Fibroblast of skin of right quadriceps (primary cell): ENCODE data around the gene CUX1.

ENCODE experiments used
- DNase-seq: peaks from one replicate; pipeline ENCODE4 v3.0.0-alpha.2; 2013

The CUX1 gene

DNA sequence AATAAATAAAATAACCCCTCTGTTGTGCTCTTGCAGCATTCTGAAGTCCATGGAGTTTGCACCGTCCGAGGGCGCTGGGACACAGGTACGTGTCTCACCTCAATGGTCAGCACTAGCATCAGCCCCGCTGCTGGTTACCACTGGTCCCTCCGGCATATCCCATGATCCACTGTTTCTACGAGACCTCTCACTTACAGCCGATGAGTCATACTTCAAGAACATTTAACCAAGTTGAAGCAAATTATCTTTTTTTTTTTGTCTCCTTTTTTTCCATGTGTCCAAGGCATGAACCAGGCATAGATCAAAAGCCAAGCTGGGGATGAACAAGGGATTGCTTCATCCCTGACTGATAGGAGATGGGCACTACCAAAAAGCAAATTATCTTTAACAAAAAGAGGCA, 376.4 kb downstream of the CUX1 start:
- DNase-seq: peak; percentile 14

DNA sequence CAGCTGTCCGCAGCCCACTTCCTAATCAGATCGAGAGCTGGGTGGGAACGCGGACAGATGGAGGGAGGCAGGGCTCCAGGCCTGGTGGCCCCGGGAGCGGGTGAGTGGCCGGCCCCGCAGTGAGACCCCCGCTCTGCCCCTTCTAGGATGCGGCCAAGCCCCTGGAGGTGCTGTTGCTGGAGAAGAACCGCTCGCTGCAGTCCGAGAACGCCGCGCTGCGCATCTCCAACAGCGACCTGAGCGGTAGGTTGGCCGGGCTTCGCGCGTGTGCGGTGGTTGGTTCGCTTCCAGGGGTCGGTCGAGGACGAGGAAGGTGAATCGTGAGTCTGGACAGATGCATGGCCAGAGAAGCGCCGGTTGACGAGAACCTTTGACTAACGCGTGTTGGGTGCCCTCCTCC, 377.9 kb downstream of the CUX1 start:
- DNase-seq: no peak

DNA sequence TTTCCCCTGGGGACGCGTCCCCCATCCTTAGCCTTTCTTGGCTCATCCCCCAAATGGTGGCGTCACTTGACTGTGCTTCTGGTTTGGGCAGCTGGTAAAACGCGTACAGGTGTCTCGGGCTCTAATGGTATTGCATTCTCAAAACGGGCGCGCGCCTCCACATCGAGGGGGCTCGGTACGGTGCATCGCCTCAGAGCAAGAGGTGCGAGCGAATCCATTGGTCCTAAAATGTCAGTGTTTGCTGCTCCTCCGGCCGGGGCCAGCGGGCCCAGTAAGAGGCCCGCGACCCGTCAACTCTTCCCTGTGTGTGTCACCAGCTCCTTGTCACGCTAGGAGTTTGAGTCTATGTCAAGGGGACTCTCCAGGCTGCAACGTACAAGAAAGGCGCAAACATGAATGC, 378.6 kb downstream of the CUX1 start:
- no peak for DNase-seq

DNA sequence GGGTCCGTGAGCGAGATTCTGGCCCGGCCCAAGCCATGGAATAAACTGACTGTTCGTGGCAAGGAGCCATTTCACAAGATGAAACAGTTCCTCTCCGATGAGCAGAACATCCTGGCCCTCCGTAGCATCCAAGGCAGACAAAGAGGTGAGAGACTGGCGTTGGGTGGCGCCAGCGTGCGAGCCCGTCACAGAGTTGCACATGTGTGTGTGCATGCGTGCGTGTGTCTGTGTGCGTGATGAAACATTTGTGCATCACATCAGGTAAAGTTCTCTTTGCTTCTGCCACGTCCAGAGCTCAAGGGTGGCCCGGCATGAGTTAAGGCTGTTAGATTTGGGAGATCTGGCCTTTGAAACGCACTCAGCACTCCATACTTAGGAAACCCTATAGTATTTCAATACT, 379.7 kb downstream of the CUX1 start:
- DNase-seq: no peak

- no peak for DNase-seq
Observed at GRCh38 chr7:102197599-102197998, 380.2 kb downstream of the CUX1 start.

- DNase-seq: no peak
Observed at GRCh38 chr7:102198417-102198956, 381.1 kb downstream of the CUX1 start.

DNA sequence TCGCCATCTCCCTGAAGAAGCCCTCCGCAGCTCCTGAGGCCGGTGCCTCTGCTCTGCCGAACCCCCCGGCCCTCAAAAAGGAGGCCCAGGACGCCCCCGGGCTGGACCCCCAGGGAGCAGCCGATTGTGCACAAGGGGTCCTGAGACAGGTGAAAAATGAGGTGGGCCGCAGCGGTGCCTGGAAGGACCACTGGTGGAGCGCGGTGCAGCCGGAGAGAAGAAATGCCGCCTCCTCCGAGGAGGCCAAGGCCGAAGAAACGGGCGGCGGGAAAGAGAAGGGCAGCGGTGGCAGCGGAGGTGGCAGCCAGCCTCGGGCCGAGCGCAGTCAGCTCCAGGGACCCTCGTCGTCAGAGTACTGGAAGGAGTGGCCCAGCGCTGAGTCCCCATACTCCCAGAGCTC, 384.1 kb downstream of the CUX1 start:
- no peak for DNase-seq

DNA sequence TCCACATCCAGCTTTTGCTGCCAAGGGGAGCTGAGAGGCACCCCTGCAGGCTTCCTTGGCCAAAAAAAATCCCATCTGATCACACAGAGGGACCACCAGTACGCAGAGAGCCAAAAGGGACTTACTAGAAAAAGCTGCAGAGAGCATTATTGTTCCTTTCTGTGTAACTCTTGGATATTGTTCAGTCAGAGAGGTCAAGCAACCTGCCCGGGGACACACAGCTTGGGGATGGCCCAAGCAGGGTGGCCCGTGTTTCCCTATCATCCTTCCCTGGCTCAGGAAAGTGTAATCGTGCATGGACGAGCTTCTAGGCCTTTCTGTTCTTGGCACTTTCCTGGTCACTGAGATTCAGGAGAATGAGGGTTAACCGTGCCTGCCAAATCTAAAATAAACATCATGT, 385.1 kb downstream of the CUX1 start:
- DNase-seq: no peak

DNA sequence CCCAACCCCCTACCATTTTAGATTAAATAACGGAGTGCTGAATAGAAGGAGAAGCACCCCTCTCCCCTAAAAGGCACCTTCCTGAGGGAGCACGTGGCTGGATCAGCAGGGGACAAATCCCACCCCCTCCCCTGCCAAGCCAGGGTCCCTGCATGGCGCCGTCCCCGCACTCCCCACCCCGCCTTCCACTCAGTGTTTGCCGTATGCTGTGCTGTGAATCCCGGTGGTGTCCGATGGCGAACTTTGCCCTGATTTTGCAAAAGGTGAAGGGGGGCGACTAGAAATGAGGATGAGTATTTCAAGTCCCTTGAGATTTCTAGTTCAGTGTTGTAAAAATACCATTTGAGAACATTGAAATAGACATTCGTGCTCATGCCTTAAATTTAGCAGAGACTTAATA, 385.8 kb downstream of the CUX1 start:
- no peak for DNase-seq

- DNase-seq: no peak
Observed at GRCh38 chr7:102204212-102204611, 386.8 kb downstream of the CUX1 start.

GRCh38 chr7:102205915-102206314, 388.5 kb downstream of the CUX1 start:
- DNase-seq: no peak

DNA sequence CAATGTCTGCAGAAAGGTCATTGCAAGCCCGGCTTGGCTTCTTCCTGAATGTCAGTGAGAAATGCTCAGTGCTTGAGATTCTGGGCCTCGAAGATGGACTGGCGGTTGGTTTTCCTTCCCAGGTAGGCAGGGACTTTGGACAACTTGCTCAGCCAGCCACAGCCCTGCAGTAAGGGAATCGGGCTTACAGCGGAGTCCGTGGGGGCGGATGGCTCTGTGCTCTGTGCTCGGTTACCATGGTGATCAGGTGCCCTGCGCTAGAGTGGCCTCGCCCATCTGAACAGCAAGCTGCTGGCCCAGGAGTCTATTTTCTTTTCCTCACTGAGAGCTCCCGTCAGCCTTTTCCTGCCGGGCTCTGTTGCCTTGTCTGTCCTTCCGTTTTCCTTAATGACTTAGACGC, 391.4 kb downstream of the CUX1 start:
- DNase-seq: no peak

DNA sequence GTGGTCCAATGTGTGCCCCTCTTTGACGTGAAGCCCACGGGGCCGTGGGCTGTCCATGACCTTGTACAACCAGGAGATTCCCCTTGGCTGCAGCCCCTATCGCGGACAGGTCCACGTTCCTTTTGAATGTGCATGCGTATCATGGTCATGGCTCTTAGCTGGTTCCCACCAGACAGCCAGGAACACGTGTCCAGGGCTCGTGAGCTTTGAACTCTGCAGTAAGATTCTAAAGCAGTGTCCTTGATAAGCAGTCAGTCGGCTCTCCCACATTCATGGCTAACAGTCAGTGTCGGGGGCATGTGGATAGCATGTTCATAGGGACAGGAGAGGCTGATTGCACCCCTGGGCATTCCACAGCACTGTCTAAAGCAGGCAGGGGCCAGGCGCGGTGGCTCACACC, 393.4 kb downstream of the CUX1 start:
- DNase-seq: no peak

- DNase-seq: no peak
Observed at GRCh38 chr7:102211590-102212550, 394.4 kb downstream of the CUX1 start.

- DNase-seq: no peak
Observed at GRCh38 chr7:102214477-102215072, 397.1 kb downstream of the CUX1 start.

DNA sequence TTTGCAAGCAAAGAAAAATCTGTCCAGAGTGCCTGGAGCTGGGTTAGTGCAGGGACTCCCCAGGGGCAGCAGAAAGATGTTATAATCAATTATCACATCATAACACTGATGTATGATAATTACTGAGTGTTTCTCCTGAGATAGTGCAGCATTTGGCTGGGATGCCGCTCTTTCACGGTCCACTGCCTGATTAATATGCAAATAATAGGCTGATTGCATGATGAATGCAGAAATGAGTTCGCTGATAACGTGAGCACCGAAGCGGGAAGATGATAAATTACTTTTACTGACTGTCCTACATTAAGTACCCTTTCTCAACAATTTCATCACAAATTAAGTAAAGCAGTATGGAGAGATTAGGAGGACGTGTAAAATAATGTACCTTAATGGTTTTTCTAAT, 397.8 kb downstream of the CUX1 start:
- DNase-seq: no peak

DNA sequence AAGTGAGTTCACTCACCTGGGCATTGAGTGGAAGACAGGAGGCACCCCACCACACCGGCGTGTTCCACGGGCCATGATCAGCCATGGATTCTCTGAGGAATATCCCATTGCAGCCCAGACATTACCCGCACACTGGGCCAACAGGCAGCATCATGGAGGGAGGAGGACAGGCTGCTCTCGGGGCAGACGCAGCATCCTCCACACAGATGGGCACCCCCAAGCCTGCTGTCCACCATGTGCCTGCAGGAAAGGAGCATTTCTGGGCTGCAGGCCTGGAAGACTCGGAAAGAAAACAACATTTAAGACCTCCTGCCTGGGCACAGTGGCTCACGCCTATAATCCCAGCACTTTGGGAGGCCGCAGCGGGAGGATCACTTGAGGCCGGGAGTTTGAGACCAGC, 398.3 kb downstream of the CUX1 start:
- DNase-seq: no peak

- no peak for DNase-seq
Observed at GRCh38 chr7:102216573-102217314, 399.3 kb downstream of the CUX1 start.

DNA sequence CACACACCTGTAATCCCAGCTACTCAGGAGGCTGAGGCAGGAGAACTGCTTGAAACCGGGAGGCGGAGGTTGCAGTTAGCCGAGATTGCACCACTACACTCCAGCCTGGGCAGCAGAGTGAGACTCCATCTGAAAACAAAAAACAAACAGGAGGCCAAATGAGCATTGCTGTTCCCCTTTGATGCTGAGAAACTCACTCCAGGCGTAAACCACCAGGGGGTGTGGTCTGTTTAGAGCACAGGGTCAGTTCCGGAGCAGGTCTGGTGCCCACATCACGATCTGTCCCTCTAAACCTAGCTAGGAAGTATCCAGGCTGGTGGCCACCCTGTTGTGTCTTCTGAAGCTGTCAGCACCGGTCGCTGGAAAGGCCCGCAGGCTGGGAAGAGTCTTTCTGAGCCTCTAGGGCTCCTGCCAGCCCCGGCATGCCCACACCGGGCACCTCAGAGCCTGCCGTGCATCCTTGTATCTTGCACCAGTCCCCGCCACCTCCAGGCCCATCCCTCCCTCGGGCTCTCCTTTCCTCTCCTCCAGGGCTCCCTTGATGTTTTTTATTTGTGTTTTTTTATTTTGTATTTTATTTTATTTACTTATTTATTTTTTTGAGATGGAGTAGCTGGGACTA, 402.9 kb downstream of the CUX1 start:
- DNase-seq: no peak

DNA sequence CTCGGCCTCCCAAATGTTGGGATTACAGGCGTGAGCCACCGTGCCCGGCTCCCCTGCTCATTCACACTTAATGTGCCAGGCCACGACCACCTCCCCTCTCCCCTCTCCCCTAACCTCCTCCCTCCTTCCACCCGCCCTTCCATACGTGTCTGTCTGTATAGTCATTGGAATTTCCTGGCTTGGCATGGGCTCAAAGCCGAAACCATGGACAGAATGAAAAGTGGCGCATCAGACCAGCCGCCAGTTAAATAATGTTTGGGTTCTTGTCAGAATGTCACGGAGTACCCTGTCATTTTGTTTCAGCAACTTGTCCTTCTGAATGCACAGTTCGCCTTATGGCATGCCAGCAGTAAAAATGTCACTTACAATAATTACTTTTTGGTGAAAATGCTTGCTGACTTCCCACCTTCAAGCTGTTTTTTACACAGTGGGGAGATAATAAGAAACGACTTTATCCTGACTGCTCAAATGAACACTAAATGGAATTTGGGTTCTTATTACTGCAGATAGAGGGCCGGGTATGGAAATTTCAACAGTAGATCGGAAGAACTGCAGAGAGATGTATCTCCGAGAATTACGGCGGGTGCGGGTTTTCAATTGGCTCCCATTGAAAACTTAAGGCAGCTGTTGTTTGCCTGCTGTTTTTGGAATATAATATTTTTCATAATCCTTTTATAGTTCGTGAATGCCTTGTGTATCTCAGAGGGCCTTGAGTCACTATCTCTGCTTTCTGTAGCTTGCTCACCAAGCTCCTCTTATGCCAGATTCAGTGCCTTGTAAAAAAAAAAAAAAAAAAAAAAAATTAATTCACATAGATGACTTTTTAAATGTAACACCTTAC, 403.8 kb downstream of the CUX1 start:
- DNase-seq: peak; percentile 84

DNA sequence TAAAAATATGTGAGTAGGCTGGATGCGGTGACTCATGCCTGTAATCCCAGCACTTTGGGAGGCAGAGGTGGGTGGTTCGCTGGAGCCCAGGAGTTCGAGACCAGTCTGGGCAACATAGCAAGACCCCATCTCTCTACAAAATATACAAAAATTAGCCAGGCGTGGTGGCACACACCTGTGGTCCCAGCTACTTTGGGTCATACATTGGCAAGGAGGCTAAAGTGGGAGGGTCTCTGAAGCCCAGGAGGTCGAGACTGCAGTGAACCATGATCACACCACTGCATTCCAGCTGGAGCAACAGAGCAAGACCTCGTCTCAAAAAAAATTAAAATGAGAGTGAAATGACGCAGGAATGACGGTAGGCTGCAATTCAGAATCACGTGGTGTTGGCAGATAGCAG, 404.5 kb downstream of the CUX1 start:
- no peak for DNase-seq

- peak; percentile 31 for DNase-seq
Observed at GRCh38 chr7:102222445-102222844, 405.0 kb downstream of the CUX1 start.
